ENCODE measurements around the gene CEACAM20. TPM values are rescaled to one million over a fixed set of nuclear protein-coding genes. Genes with fewer than 3 reads are reported as not detected.
A peak's percentile ranks its signal among the peaks of the same experiment; 100 is the strongest.

CEACAM20 gene
- total and polyA plus RNA-seq, 2 donors from 2014 or later, result not detected

DNA sequence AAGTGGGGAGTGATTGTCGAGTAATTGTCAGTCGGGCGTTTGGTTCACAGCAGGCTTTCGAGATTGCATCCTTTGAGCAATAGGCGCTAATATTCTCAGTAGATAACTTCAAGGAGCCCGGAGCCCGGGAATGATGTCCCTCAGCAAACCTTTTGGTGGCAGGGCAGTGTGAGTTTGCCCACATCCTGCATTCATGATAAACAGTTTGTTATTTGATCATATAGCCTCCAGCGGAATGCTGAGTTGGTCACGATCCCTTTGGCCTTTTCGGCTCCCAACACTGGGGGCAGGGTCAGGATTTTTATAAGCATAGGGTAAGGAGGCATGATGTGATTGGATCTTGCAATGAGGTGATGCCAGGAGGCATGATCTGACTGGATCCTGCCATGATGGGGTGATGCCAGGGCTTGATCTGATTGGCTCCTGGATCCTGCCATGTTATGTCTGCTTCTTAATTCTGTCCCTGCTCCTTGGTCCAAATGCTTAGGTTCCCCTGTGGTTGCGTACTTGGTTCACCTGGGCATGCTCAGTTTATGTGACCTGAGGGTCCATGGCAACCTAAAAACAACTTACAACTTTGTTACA, 45.7 kb upstream of the CEACAM20 start:
- H3K27ac ChIP-seq (ENCODE audit: low read depth in 2 of 2, low read length in 2 of 2), result no peak overlapping the region
- no peaks in the 10 kb centered on the region for H3K27me3 ChIP-seq (ENCODE audit: control insufficient read depth, insufficient read depth, low read length)
- H3K4me1 ChIP-seq (ENCODE audit: control insufficient read depth in 2 of 3, insufficient read depth in 2 of 3, low read depth in 1 of 3, low read length in 3 of 3), result peaks cover 5 to 6% (median 6%) of the 10 kb centered on the region in 3 donors
- no peaks in the 10 kb centered on the region for H3K9me3 ChIP-seq (ENCODE audit: control insufficient read depth in 2 of 3, insufficient read depth in 1 of 3, low read length in 3 of 3)
- DNase-seq, result no peak
- H3K36me3 ChIP-seq (ENCODE audit: control insufficient read depth in 2 of 3, insufficient read depth in 3 of 3, low read length in 3 of 3), result no peaks in the 10 kb centered on the region
- H3K9ac ChIP-seq (ENCODE audit: low read length in 3 of 3), result no peak overlapping the region
- TF ChIP-seq, protein P1, sequence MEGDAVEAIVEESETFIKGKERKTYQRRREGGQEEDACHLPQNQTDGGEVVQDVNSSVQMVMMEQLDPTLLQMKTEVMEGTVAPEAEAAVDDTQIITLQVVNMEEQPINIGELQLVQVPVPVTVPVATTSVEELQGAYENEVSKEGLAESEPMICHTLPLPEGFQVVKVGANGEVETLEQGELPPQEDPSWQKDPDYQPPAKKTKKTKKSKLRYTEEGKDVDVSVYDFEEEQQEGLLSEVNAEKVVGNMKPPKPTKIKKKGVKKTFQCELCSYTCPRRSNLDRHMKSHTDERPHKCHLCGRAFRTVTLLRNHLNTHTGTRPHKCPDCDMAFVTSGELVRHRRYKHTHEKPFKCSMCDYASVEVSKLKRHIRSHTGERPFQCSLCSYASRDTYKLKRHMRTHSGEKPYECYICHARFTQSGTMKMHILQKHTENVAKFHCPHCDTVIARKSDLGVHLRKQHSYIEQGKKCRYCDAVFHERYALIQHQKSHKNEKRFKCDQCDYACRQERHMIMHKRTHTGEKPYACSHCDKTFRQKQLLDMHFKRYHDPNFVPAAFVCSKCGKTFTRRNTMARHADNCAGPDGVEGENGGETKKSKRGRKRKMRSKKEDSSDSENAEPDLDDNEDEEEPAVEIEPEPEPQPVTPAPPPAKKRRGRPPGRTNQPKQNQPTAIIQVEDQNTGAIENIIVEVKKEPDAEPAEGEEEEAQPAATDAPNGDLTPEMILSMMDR (IDR thresholded peaks at IDR 0.05; ENCODE audit: borderline replicate concordance, extremely low read depth, insufficient read depth), result no peak
- H3K4me3 ChIP-seq (ENCODE audit: low read length in 3 of 3), result no peak overlapping the region
- intact Hi-C loops (cut with DNase I), result no loop called here
- FAIRE-seq, result no peak

DNA sequence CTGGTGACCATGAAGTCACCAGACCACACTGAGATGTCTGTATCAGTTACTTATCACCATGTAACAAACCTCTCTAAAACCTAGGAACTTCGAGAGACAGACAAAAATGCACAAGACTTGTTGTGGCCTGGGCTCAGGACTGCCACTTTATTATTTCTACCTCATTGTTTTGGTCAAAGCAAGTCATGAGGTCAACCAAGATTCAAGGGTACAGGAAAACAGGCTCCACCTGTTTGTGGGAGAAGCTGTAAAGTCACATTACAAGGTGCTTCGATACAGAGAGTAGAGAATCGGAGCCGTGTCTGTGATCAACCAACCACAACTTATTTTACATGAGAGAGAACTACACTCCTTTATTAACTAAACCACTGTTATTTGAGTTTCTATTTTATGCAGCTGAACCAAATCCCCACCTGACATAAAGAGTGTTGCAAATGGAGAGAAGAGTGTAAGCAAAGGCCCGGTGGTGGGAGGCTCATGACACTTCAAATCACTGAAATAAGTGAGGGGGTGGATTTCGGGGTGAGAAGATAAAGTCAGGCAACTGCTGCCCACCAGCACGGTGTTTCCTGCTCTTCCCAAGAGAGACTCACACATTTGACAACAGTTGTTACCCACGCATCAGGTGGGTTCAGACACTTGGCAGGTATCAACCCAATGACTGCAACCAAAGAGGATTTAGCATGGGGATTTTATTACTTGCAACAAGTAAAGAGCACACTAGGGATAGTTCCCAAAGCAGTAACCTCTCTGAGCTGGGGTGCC, 44.9 kb upstream of the CEACAM20 start:
- intact Hi-C loops (cut with DNase I), result loop anchor here (5.0 kb wide), 1 partner anchor 83 kb away; no protein-coding TSS in a partner anchor
- peak in 3 of 5 donors; percentile 34 to 68 (median 42) for DNase-seq
- H3K9me3 ChIP-seq (ENCODE audit: control insufficient read depth in 2 of 3, insufficient read depth in 1 of 3, low read length in 3 of 3), result no peaks in the 10 kb centered on the region

DNA sequence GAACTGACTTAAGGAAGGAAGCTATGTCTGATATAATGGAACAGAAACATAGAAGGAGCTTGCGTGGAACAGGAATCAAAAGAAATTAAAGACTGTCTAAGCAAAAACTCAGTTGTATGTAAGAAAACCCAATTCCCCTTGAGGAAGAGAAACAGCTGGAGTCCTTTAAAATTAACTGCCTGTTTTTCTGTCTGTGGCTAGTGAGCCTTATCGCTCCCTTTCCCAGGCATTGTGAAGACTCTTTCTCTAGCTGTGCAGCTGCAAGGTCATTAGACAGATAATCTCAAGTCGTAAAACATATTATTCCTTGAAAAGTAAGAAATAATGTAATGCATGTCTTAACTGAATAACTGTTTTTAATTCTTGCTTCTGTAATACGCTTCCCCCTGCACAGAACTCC, 44.2 kb upstream of the CEACAM20 start:
- H3K4me3 ChIP-seq (ENCODE audit: low read length in 3 of 3), result no peak overlapping the region
- no peaks in the 10 kb centered on the region for H3K9me3 ChIP-seq (ENCODE audit: control insufficient read depth in 2 of 3, insufficient read depth in 1 of 3, low read length in 3 of 3)
- H3K9ac ChIP-seq (ENCODE audit: low read length in 3 of 3), result no peak overlapping the region
- TF ChIP-seq, protein P1 (IDR thresholded peaks at IDR 0.05; ENCODE audit: borderline replicate concordance, extremely low read depth, insufficient read depth), result no peak
- intact Hi-C loops (cut with DNase I), result loop anchor here (5.0 kb wide), 1 partner anchor 84 kb away; no protein-coding TSS in a partner anchor
- peak in 3 of 5 donors; percentile 50 to 89 (median 87) for DNase-seq
- peak; percentile 32 for FAIRE-seq
- H3K36me3 ChIP-seq (ENCODE audit: control insufficient read depth in 2 of 3, insufficient read depth in 3 of 3, low read length in 3 of 3), result no peaks in the 10 kb centered on the region
- H3K27me3 ChIP-seq (ENCODE audit: control insufficient read depth, insufficient read depth, low read length), result no peaks in the 10 kb centered on the region
- H3K27ac ChIP-seq (ENCODE audit: low read depth in 2 of 2, low read length in 2 of 2), result peak overlapping the region in 1 of 2 donors; percentile 1
- H3K4me1 ChIP-seq (ENCODE audit: control insufficient read depth in 2 of 3, insufficient read depth in 2 of 3, low read depth in 1 of 3, low read length in 3 of 3), result peaks cover 5 to 6% (median 6%) of the 10 kb centered on the region in 3 donors

More for the DNA sequence above, 44.9 kb upstream of the CEACAM20 start:
- TF ChIP-seq, protein P1 (IDR thresholded peaks at IDR 0.05; ENCODE audit: borderline replicate concordance, extremely low read depth, insufficient read depth), result no peak
- no peak overlapping the region for H3K9ac ChIP-seq (ENCODE audit: low read length in 3 of 3)
- FAIRE-seq, result no peak
- H3K27me3 ChIP-seq (ENCODE audit: control insufficient read depth, insufficient read depth, low read length), result no peaks in the 10 kb centered on the region
- H3K27ac ChIP-seq (ENCODE audit: low read depth in 2 of 2, low read length in 2 of 2), result no peak overlapping the region
- H3K4me1 ChIP-seq (ENCODE audit: control insufficient read depth in 2 of 3, insufficient read depth in 2 of 3, low read depth in 1 of 3, low read length in 3 of 3), result peaks cover 5 to 6% (median 6%) of the 10 kb centered on the region in 3 donors
- no peak overlapping the region for H3K4me3 ChIP-seq (ENCODE audit: low read length in 3 of 3)
- H3K36me3 ChIP-seq (ENCODE audit: control insufficient read depth in 2 of 3, insufficient read depth in 3 of 3, low read length in 3 of 3), result no peaks in the 10 kb centered on the region

All from kidney (tissue), 14 donors.